Smooth muscle cell (in vitro differentiated cells): ENCODE results near the gene LILRB2. TPM values are rescaled to one million over a fixed set of nuclear protein-coding genes. Genes with fewer than 3 reads are reported as not detected.

Experiments used
- DNase-seq: peaks from one replicate; lab custom pipeline; 2025; ENCODE audit not compliant: unreplicated experiment; lab: John Stamatoyannopoulos, UW
- H2AFZ ChIP-seq: fragments of 200-600 bp; sonication (generic); 2 replicates; pipeline ENCODE4 v1.6.0; 2016; ENCODE audit warnings: antibody characterized with exemption, low read depth, mild to moderate bottlenecking
- H3F3A ChIP-seq: fragments of 200-600 bp; sonication (generic); 2 replicates; pipeline ENCODE4 v1.6.0; 2017; ENCODE audit warnings: antibody characterized with exemption, low read depth
- H3K27ac ChIP-seq: fragments of 200-600 bp; sonication (generic); 2 replicates; pipeline ENCODE4 v1.5.1; 2016; ENCODE audit warnings: low read depth, mild to moderate bottlenecking
- H3K27me3 ChIP-seq: fragments of 200-600 bp; sonication (generic); 2 replicates; pipeline ENCODE4 v1.6.1; 2016; ENCODE audit warnings: low read depth, mild to moderate bottlenecking
- H3K36me3 ChIP-seq: fragments of 200-600 bp; sonication (generic); 2 replicates; pipeline ENCODE4 v1.5.1; 2016; ENCODE audit warnings: low read depth
- H3K4me1 ChIP-seq: fragments of 200-600 bp; sonication (generic); 2 replicates; pipeline ENCODE4 v1.5.1; 2016; ENCODE audit warnings: low read depth
- H3K4me2 ChIP-seq: fragments of 200-600 bp; sonication (generic); 2 replicates; pipeline ENCODE4 v1.6.0; 2016; ENCODE audit warnings: mild to moderate bottlenecking
- H3K4me3 ChIP-seq: fragments of 200-600 bp; sonication (generic); 2 replicates; pipeline ENCODE4 v1.5.1; 2016; ENCODE audit warnings: mild to moderate bottlenecking
- H3K79me2 ChIP-seq: fragments of 200-600 bp; sonication (generic); 2 replicates; pipeline ENCODE4 v1.6.0; 2016; ENCODE audit warnings: low read depth, mild to moderate bottlenecking
- H3K9ac ChIP-seq: fragments of 200-600 bp; sonication (generic); 2 replicates; pipeline ENCODE4 v1.6.0; 2016; ENCODE audit warnings: low read depth
- H3K9me3 ChIP-seq: fragments of 200-600 bp; sonication (generic); replicated peaks from 2 replicates; pipeline ENCODE4 v1.5.1; 2016; ENCODE audit warnings: low read depth
- H4K20me1 ChIP-seq: fragments of 200-600 bp; sonication (generic); 2 replicates; pipeline ENCODE4 v1.6.0; 2016; ENCODE audit warnings: low read depth
- CTCF ChIP-seq: fragments of 200-600 bp; sonication (generic); IDR thresholded peaks from 2 replicates; pipeline ENCODE4 v1.5.1; 2017; ENCODE audit warnings: borderline replicate concordance, mild to moderate bottlenecking, antibody characterized with exemption; ENCODE audit not compliant: insufficient read depth, poor library complexity, severe bottlenecking
- WGBS: methylation state at CpG from one replicate; pipeline ENCODE4 v1.1.7; 2016; ENCODE audit warnings: low lambda C conversion rate; 5-methylcytosine and 5-hydroxymethylcytosine counted together
- polyA plus RNA-seq: library from polyadenylated mRNA; unstranded; fragments of >200 nt; fragmentation: Nextera tagmentation; extraction: Ambion mirVana; gene quantifications from 2 replicates; pipeline ENCODE4 v1.2.1, GENCODE V29; 2016
- total RNA-seq: library from RNA; depleted of rRNA; stranded (reverse); fragments of >200 nt; gene quantifications from 2 replicates; pipeline ENCODE4 v1.2.3, GENCODE V29; 2014

Gene LILRB2
- total and polyA plus RNA-seq, 2 experiments from 2014 or later = not detected

- WGBS = 79% methylated on average over 8 of the region's 8 CpGs
- no peak for TF ChIP-seq CTCF
Measured at GRCh38 chr19:54271106-54271505, 9.8 kb downstream of the LILRB2 start.

GRCh38 chr19:54268936-54269335, 12.0 kb downstream of the LILRB2 start:
- no peak overlapping the region for H2AFZ ChIP-seq
- H3K27ac ChIP-seq = no peak overlapping the region
- no peak for DNase-seq
- no peaks in the 10 kb centered on the region for H3K4me1 ChIP-seq
- H3K9ac ChIP-seq = no peak overlapping the region
- no peak for TF ChIP-seq CTCF
- H3K4me2 ChIP-seq = no peak overlapping the region
- H4K20me1 ChIP-seq = no peaks in the 10 kb centered on the region
- no peaks in the 10 kb centered on the region for H3K79me2 ChIP-seq
- H3K27me3 ChIP-seq = peaks cover 9% of the 10 kb centered on the region
- no peak overlapping the region for H3K4me3 ChIP-seq
- WGBS = 59% methylated on average over 2 of the region's 2 CpGs
- H3F3A ChIP-seq = no peaks in the 10 kb centered on the region
- H3K9me3 ChIP-seq = no peaks in the 10 kb centered on the region
- H3K36me3 ChIP-seq = no peaks in the 10 kb centered on the region

More at GRCh38 chr19:54271106-54271505, 9.8 kb downstream of the LILRB2 start:
- Histone ChIP-seq H3K9me3 (no peaks in the 10 kb centered on the region), H2AFZ (no peak overlapping the region), H3K36me3 (no peaks in the 10 kb centered on the region), H3K27ac (no peak overlapping the region), H3K79me2 (no peaks in the 10 kb centered on the region), H3K4me1 (no peaks in the 10 kb centered on the region), H3F3A (no peaks in the 10 kb centered on the region), H3K9ac (no peak overlapping the region), H3K27me3 (peaks cover 9% of the 10 kb centered on the region), H4K20me1 (no peaks in the 10 kb centered on the region), H3K4me2 (no peak overlapping the region), H3K4me3 (no peak overlapping the region)
- no peak for DNase-seq

GRCh38 chr19:54266133-54266532, 14.8 kb downstream of the LILRB2 start:
- TF ChIP-seq CTCF = peak; percentile 73
- H3K36me3 ChIP-seq = no peaks in the 10 kb centered on the region
- 12% methylated on average over 6 of the region's 6 CpGs for WGBS
- no peaks in the 10 kb centered on the region for H3K9me3 ChIP-seq
- no peak overlapping the region for H3K4me3 ChIP-seq
- no peaks in the 10 kb centered on the region for H3K79me2 ChIP-seq
- no peaks in the 10 kb centered on the region for H4K20me1 ChIP-seq
- H3F3A ChIP-seq = no peaks in the 10 kb centered on the region
- no peak overlapping the region for H3K9ac ChIP-seq
- H3K27me3 ChIP-seq = peaks cover 9% of the 10 kb centered on the region
- H2AFZ ChIP-seq = no peak overlapping the region
- peak; percentile 7 for DNase-seq
- H3K4me1 ChIP-seq = no peaks in the 10 kb centered on the region
- H3K27ac ChIP-seq = no peak overlapping the region
- H3K4me2 ChIP-seq = no peak overlapping the region

- no peaks in the 10 kb centered on the region for H3K4me1 ChIP-seq
- no peak for DNase-seq
- no peak overlapping the region for H2AFZ ChIP-seq
- no peaks in the 10 kb centered on the region for H3K79me2 ChIP-seq
- H3F3A ChIP-seq = no peaks in the 10 kb centered on the region
- H3K4me2 ChIP-seq = no peak overlapping the region
- no peak overlapping the region for H3K27ac ChIP-seq
- WGBS = 92% methylated on average over 2 of the region's 2 CpGs
- no peaks in the 10 kb centered on the region for H4K20me1 ChIP-seq
- peaks cover under 1% of the 10 kb centered on the region for H3K27me3 ChIP-seq
- no peak for TF ChIP-seq CTCF
- H3K9me3 ChIP-seq = no peaks in the 10 kb centered on the region
- H3K4me3 ChIP-seq = no peak overlapping the region
- H3K9ac ChIP-seq = no peak overlapping the region
- H3K36me3 ChIP-seq = no peaks in the 10 kb centered on the region
Measured at GRCh38 chr19:54262470-54262869, 18.4 kb downstream of the LILRB2 start.
